WERI-Rb-1 (cell line): ENCODE results near the gene SAMD10.

ENCODE experiments used
- DNase-seq: peaks from one replicate; pipeline ENCODE4 v3.0.0-alpha.2; 2020
- H3K27ac ChIP-seq: fragments of 250-450 bp; sonication (Bioruptor Pico); 2 replicates; pipeline ENCODE4 v1.5.1; 2020; ENCODE audit warnings: mild to moderate bottlenecking, moderate library complexity
- H3K27me3 ChIP-seq: fragments of 250-450 bp; sonication (Bioruptor Pico); 2 replicates; pipeline ENCODE4 v1.5.1; 2021; ENCODE audit warnings: mild to moderate bottlenecking, low read depth, moderate library complexity; ENCODE audit not compliant: insufficient read depth, severe bottlenecking
- H3K36me3 ChIP-seq: fragments of 250-450 bp; sonication (Bioruptor Pico); 2 replicates; pipeline ENCODE4 v1.5.1; 2020; ENCODE audit warnings: mild to moderate bottlenecking, moderate library complexity
- H3K4me3 ChIP-seq: 2 replicates; pipeline ENCODE4 v1.5.1; 2011; ENCODE audit warnings: low read depth, mild to moderate bottlenecking, control low read depth, low read length
- H3K9me3 ChIP-seq: fragments of 250-450 bp; sonication (Bioruptor Pico); 2 replicates; pipeline ENCODE4 v1.5.1; 2021; ENCODE audit warnings: mild to moderate bottlenecking, moderate library complexity; ENCODE audit not compliant: severe bottlenecking
- CTCF ChIP-seq: IDR thresholded peaks from 2 replicates; pipeline ENCODE4 v1.5.1; 2011; ENCODE audit warnings: low read depth, mild to moderate bottlenecking, control low read depth, inconsistent platforms, low read length

Gene SAMD10

GRCh38 chr20:64011366-64011779 is 31.9 kb upstream of the SAMD10 start:
- no peak for TF ChIP-seq CTCF
- H3K36me3 ChIP-seq: peaks cover 3% of the 10 kb centered on the region; the same call in 1 of the 2 replicates

GRCh38 chr20:64010711-64011237 is 31.3 kb upstream of the SAMD10 start:
- no peaks in the 10 kb centered on the region for H3K9me3 ChIP-seq
- peaks cover 3% of the 10 kb centered on the region; the same call in 1 of the 2 replicates for H3K36me3 ChIP-seq
- no peak for TF ChIP-seq CTCF
- no peak overlapping the region for H3K4me3 ChIP-seq
- no peak overlapping the region for H3K27ac ChIP-seq
- DNase-seq: no peak
- H3K27me3 ChIP-seq: no peaks in the 10 kb centered on the region

More at GRCh38 chr20:64011366-64011779, 31.9 kb upstream of the SAMD10 start:
- Histone ChIP-seq H3K9me3 (no peaks in the 10 kb centered on the region), H3K4me3 (no peak overlapping the region), H3K27me3 (no peaks in the 10 kb centered on the region), H3K27ac (no peak overlapping the region)
- DNase-seq: no peak

- no peaks in the 10 kb centered on the region for H3K27me3 ChIP-seq
- no peak overlapping the region for H3K27ac ChIP-seq
- DNase-seq: no peak
- peaks cover 3% of the 10 kb centered on the region; the same call in 1 of the 2 replicates for H3K36me3 ChIP-seq
- no peak overlapping the region for H3K4me3 ChIP-seq
- TF ChIP-seq CTCF: no peak
- no peaks in the 10 kb centered on the region for H3K9me3 ChIP-seq
Observed at GRCh38 chr20:64009811-64010387, 30.5 kb upstream of the SAMD10 start.

GRCh38 chr20:64006902-64007301 is 27.5 kb upstream of the SAMD10 start:
- no peak for DNase-seq
- Histone ChIP-seq H3K27me3 (no peaks in the 10 kb centered on the region), H3K4me3 (no peak overlapping the region), H3K36me3 (peaks cover 3% of the 10 kb centered on the region; the same call in 1 of the 2 replicates), H3K9me3 (no peaks in the 10 kb centered on the region), H3K27ac (no peak overlapping the region)
- TF ChIP-seq CTCF: no peak

- Histone ChIP-seq H3K27me3 (no peaks in the 10 kb centered on the region), H3K4me3 (no peak overlapping the region), H3K9me3 (no peaks in the 10 kb centered on the region), H3K36me3 (peaks cover 4% of the 10 kb centered on the region), H3K27ac (no peak overlapping the region)
- DNase-seq: no peak
- no peak for TF ChIP-seq CTCF
Observed at GRCh38 chr20:64006490-64006889, 27.0 kb upstream of the SAMD10 start.

GRCh38 chr20:64005394-64005793 is 26.0 kb upstream of the SAMD10 start:
- peaks cover 5% of the 10 kb centered on the region for H3K36me3 ChIP-seq

More at GRCh38 chr20:64005394-64005793, 26.0 kb upstream of the SAMD10 start:
- H3K9me3 ChIP-seq: no peaks in the 10 kb centered on the region
- H3K27ac ChIP-seq: no peak overlapping the region
- TF ChIP-seq CTCF: no peak
- DNase-seq: no peak
- no peak overlapping the region for H3K4me3 ChIP-seq
- H3K27me3 ChIP-seq: no peaks in the 10 kb centered on the region
